Measurements from ENCODE around the gene UBE2N. TPM values are rescaled to one million over a fixed set of nuclear protein-coding genes. Genes with fewer than 3 reads are reported as not detected.

Gene UBE2N
- total RNA-seq, 2 experiments from 2014 or later = 228 to 235 TPM

DNA sequence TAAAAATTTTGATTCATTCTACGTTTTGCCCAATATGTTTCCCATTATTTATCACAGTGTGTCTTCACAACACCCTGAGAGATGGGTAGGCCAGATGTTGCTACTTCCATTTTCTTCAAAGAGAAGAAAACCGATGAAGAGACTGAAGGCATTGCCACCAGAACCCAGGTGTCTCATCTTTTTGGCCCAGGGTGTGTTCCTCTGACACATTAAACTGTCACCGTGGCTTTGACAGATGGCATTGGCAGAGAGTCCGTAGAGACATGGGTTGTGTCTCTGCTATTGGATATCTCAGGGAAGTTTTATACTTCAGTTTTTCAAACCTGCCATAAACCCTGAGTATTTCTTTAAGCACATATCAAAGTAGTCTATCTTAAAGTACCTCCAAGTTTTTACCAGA, 75.3 kb downstream of the UBE2N start:
- Mint-ChIP-seq H3K36me3 (no peaks in the 10 kb centered on the region), H3K27me3 (no peaks in the 10 kb centered on the region), H3K27ac (no peak overlapping the region), H3K4me1 (peaks cover 14% of the 10 kb centered on the region), H3K4me3 (no peak overlapping the region), H3K9me3 (no peaks in the 10 kb centered on the region)
- no peak for DNase-seq

DNA sequence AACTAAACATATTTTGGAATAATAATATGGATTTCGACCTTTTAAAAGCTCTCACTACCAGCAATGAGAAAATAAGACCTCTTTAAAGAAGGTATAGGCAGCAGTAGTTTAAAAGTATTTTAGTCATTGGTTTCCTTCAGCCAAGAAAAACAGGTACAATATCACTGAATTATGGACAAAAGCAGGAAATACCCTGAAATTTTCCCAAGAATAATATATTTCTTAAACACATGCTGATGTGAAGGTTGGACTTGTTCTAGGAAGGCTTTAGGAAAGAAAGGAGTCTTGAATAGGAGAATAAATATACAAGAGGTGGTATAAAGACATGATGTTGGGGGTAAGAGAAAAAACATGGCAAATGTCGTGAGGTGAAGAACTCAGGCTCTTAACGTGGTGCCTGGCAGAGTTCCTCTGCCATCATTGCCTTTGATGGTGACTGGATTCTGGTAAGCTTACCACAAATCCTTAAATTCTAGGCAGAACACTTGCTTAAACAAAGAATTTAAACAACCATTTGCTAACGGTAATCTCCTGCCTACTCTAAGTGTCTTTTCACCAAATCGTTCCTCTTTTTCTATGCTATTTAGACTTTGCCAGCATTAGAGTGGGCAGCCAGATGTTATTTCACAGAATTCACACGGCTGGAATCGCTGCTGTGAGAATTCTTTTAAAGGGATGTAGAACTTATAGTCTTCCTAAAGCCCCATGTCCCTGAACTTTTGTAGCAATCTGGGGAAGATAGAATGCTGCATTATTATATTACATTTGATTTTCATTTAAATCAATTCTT, 75.9 kb downstream of the UBE2N start:
- no peak for DNase-seq
- H3K9me3 Mint-ChIP-seq = no peaks in the 10 kb centered on the region
- H3K4me3 Mint-ChIP-seq = no peak overlapping the region
- H3K4me1 Mint-ChIP-seq = peaks cover 14% of the 10 kb centered on the region
- H3K27me3 Mint-ChIP-seq = no peaks in the 10 kb centered on the region
- H3K27ac Mint-ChIP-seq = no peak overlapping the region
- H3K36me3 Mint-ChIP-seq = no peaks in the 10 kb centered on the region

- Mint-ChIP-seq H3K36me3 (no peaks in the 10 kb centered on the region), H3K27me3 (no peaks in the 10 kb centered on the region), H3K4me3 (peak overlapping the region; percentile 27), H3K9me3 (no peaks in the 10 kb centered on the region), H3K27ac (peak overlapping the region; percentile 56), H3K4me1 (peaks cover 14% of the 10 kb centered on the region)
- DNase-seq = no peak
These were observed 77.9 kb downstream of the UBE2N start for GRCh38 chr12:93363841-93364297.

- DNase-seq = no peak
- Mint-ChIP-seq H3K27me3 (no peaks in the 10 kb centered on the region), H3K4me3 (no peak overlapping the region), H3K36me3 (no peaks in the 10 kb centered on the region), H3K9me3 (no peaks in the 10 kb centered on the region), H3K4me1 (peaks cover 16% of the 10 kb centered on the region), H3K27ac (no peak overlapping the region)
These were observed 80.4 kb downstream of the UBE2N start for GRCh38 chr12:93361151-93361919.

DNA sequence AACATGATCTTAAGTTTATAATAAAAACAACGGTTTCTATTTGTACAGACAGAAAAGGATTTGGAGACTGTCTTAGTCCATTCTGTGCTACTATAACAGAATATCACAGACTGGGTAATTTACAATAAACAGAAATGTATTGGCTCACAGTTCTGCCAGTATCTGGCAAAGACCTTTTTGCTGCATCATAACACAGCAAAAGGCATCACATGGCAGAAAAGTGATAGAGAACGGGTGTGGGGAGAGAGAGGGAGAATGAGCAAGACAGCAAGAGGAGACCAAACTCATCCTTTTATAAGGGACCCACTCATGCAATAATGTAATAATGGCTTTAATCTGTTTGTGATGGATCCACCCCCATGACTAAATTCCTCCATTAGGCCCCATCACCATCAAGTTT, 81.1 kb downstream of the UBE2N start:
- Mint-ChIP-seq H3K36me3 (no peaks in the 10 kb centered on the region), H3K27ac (no peak overlapping the region), H3K4me1 (peaks cover 16% of the 10 kb centered on the region), H3K9me3 (no peaks in the 10 kb centered on the region), H3K4me3 (no peak overlapping the region), H3K27me3 (no peaks in the 10 kb centered on the region)
- no peak for DNase-seq

DNA sequence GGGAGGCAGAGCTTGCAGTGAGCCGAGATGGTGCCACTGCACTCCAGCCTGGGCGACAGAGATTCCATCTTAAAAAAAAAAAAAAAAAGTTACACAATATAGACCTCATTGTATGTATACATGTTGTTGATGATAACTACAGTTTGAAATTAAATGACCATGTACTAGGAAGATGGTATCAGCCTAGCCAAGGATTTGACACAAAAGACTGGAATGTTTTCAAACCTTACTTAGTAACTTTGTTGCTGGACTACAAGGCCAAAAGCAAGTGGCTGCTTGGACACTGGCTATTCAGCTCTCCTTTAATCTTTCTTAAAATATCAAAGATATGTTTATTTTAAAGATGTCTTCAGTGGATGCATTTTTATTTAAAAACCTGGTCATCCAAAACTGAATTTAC, 82.9 kb downstream of the UBE2N start:
- no peaks in the 10 kb centered on the region for H3K27me3 Mint-ChIP-seq
- peaks cover 11% of the 10 kb centered on the region for H3K4me1 Mint-ChIP-seq
- no peaks in the 10 kb centered on the region for H3K36me3 Mint-ChIP-seq
- no peaks in the 10 kb centered on the region for H3K9me3 Mint-ChIP-seq
- DNase-seq = no peak
- H3K4me3 Mint-ChIP-seq = no peak overlapping the region
- H3K27ac Mint-ChIP-seq = no peak overlapping the region

GRCh38 chr12:93358058-93358457, 83.7 kb downstream of the UBE2N start:
- Mint-ChIP-seq H3K4me3 (no peak overlapping the region), H3K27ac (no peak overlapping the region), H3K9me3 (no peaks in the 10 kb centered on the region), H3K27me3 (no peaks in the 10 kb centered on the region), H3K36me3 (no peaks in the 10 kb centered on the region), H3K4me1 (peaks cover 3% of the 10 kb centered on the region)
- no peak for DNase-seq

GRCh38 chr12:93356214-93356613, 85.5 kb downstream of the UBE2N start:
- Mint-ChIP-seq H3K4me1 (peaks cover 3% of the 10 kb centered on the region), H3K36me3 (no peaks in the 10 kb centered on the region), H3K27me3 (no peaks in the 10 kb centered on the region), H3K4me3 (no peak overlapping the region), H3K27ac (no peak overlapping the region), H3K9me3 (no peaks in the 10 kb centered on the region)
- DNase-seq = no peak

Other genes with a start within 250 kb of the UBE2N start
- gene NUDT4, start 64.0 kb downstream of the UBE2N start, total RNA-seq = 10 to 100 TPM; 77.2 to 85.5 TPM
- gene MRPL42, start 25.6 kb upstream of the UBE2N start, total RNA-seq = 10 to 100 TPM; 92.4 to 93.4 TPM
- 10 to 100 TPM; 25.8 to 27.0 TPM for gene SOCS2, start 130.7 kb upstream of the UBE2N start, total RNA-seq
- gene CRADD, start 235.4 kb upstream of the UBE2N start, total RNA-seq = 1 to 10 TPM; 6.0 to 8.7 TPM

All from activated naive CD8-positive, alpha-beta T cell treated with anti-CD3 and anti-CD28 coated beads for 36 hours (primary cell).